NB4 (cell line): ENCODE data around the gene FAM120B.

Experiments
- DNase-seq: peaks from one replicate; pipeline ENCODE4 v3.0.0; 2010; ENCODE audit warnings: low read depth
- H3K4me3 ChIP-seq: one replicate; pipeline ENCODE4 v1.5.1; 2011; ENCODE audit warnings: mild to moderate bottlenecking, low read depth, low read length, moderate library complexity
- MYC ChIP-seq: IDR thresholded peaks from 2 replicates; pipeline ENCODE4 v1.6.1; 2011; ENCODE audit warnings: low read depth, low read length
- POLR2A ChIP-seq: IDR thresholded peaks from 2 replicates; pipeline ENCODE4 v1.6.1; 2011; ENCODE audit warnings: mild to moderate bottlenecking; ENCODE audit not compliant: insufficient read length; ENCODE audit errors: extremely low read depth
- TF ChIP-seq, protein P1 (sequence below): IDR thresholded peaks from 2 replicates; pipeline ENCODE4 v1.6.1; 2011; ENCODE audit warnings: low read depth, low read length
- TF ChIP-seq, protein P2 (sequence below): IDR thresholded peaks from one replicate; pipeline ENCODE4 v1.5.1; 2012; ENCODE audit warnings: low read depth, low read length

FAM120B gene

DNA sequence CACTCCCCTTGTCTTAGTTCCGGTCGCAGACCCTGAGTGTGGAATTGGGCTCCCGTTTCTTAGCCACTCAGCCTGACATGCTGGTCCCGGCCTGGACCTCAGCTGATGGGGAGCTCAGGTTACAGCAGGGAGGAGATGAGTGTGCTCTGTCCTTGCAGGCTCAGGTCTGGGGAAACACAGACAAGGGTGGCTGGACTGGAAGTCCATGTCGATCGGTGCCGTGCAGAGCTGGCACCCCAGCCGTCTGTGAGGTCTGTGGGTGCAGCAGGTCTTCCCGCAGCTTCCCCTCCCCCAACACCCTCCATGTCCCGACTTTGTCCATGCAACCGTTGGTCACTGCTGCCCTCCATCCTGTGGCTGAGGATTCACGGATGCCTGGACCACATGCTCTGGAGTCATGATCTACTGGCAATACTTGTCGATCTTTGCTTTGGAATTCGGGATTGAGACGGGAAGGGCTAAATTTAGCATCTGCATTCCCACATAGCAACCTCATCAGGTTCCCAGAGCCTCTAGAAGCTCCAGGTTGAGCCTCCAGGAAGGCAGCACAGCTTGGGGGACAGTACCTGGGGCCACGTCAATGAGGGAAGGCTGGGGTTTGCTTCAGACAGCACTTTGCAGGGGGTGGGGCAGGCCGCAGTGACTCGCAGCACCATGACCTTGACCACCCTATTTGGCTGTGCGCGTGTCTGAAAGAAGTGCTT is 127.7 kb downstream of the FAM120B start:
- H3K4me3 ChIP-seq: no peak overlapping the region
- DNase-seq: no peak
- TF ChIP-seq, protein P1, sequence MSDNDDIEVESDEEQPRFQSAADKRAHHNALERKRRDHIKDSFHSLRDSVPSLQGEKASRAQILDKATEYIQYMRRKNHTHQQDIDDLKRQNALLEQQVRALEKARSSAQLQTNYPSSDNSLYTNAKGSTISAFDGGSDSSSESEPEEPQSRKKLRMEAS: no peak
- TF ChIP-seq, protein P2, sequence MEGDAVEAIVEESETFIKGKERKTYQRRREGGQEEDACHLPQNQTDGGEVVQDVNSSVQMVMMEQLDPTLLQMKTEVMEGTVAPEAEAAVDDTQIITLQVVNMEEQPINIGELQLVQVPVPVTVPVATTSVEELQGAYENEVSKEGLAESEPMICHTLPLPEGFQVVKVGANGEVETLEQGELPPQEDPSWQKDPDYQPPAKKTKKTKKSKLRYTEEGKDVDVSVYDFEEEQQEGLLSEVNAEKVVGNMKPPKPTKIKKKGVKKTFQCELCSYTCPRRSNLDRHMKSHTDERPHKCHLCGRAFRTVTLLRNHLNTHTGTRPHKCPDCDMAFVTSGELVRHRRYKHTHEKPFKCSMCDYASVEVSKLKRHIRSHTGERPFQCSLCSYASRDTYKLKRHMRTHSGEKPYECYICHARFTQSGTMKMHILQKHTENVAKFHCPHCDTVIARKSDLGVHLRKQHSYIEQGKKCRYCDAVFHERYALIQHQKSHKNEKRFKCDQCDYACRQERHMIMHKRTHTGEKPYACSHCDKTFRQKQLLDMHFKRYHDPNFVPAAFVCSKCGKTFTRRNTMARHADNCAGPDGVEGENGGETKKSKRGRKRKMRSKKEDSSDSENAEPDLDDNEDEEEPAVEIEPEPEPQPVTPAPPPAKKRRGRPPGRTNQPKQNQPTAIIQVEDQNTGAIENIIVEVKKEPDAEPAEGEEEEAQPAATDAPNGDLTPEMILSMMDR: no peak

- DNase-seq: no peak
- TF ChIP-seq POLR2A (no peak), MYC (no peak)
- TF ChIP-seq, protein P1: no peak
- TF ChIP-seq, protein P2: no peak
- H3K4me3 ChIP-seq: no peak overlapping the region
Observed at GRCh38 chr6:170434821-170435155, 128.2 kb downstream of the FAM120B start.

DNA sequence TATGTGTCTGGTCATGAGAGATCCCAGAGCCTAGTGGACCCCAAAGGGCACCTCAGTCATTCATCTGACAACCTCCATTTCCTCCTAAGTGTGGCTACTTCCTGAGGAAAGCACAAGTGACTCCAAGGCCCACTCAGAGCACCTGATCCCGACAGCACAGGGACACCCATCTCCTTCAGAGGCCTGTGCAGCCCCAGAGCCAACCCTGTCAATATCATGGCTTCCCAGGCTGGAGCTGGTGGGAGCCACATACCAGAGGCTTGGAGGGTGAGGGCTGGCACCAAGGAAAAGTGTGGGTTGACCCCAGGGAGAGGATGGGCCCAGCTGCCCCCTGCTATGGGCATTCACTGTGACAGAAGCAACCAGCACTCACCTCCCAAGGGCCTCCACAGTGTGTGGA is 129.2 kb downstream of the FAM120B start:
- DNase-seq: no peak
- TF ChIP-seq MYC: no peak
- TF ChIP-seq, protein P2: no peak
- TF ChIP-seq, protein P1: no peak
- no peak for TF ChIP-seq POLR2A
- H3K4me3 ChIP-seq: no peak overlapping the region

GRCh38 chr6:170436209-170436809 is 129.8 kb downstream of the FAM120B start:
- TF ChIP-seq, protein P1: no peak
- TF ChIP-seq POLR2A (no peak), MYC (no peak)
- TF ChIP-seq, protein P2: no peak
- DNase-seq: no peak

DNA sequence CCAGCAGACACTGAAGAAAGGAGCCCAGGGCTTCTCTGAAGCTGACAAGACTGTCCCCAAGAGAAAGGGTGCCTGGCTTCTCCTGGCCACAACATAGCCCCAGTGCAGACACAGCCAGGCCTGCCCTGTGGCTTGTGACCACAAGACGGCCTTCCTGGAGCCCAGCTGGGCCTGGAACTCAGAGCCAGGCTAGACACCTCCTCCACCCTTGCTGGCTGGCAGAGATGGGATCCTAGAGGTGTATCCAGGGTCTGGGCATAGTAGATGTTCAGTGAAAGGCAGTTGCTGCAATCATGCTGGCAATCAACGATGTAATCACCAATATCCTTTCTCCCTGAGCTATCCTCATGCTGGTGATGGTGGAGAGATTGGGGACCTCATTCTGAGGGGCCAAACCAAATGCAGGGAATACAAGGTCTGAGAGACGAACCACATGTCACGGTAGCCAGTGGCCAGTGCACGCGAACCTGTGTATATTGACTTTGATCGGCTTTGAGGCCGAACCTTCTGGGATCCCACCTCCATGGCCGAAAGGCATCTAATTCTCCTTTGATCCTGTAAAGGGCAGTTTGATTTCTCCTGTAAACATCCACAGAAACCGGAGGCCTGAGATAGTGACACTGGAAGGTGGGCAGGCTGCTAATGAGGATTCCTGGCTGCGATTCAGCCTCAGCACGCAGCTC is 131.3 kb downstream of the FAM120B start:
- no peak overlapping the region for H3K4me3 ChIP-seq
- TF ChIP-seq, protein P1: no peak
- TF ChIP-seq POLR2A: no peak
- no peak for TF ChIP-seq MYC
- TF ChIP-seq, protein P2: no peak
- no peak for DNase-seq

More at GRCh38 chr6:170436209-170436809, 129.8 kb downstream of the FAM120B start:
- no peak overlapping the region for H3K4me3 ChIP-seq
